Body of pancreas (tissue), 4 donors: ENCODE data around the gene DENND4B. TPM values are rescaled to one million over a fixed set of nuclear protein-coding genes. Genes with fewer than 3 reads are reported as not detected.

ENCODE experiments used
- ATAC-seq: fragments of 150-250 bp; one replicate; pipeline ENCODE4 v1.9.1; 2016
- DNase-seq, 4 donors: peaks; one replicate each; pipeline ENCODE4 v3.0.0-alpha.2; 2019
- H3K27ac ChIP-seq, 4 donors: fragments of 200-600 bp; sonication (generic); 1 replicate in 3 of 4; 2 replicates in 1 of 4; pipeline versions ENCODE4 v1.5.1 to v1.6.1; 2016 to 2019; ENCODE audit warnings: mild to moderate bottlenecking in 1 of 4, mixed read lengths in 1 of 4, moderate library complexity in 1 of 4
- H3K27me3 ChIP-seq, 2 donors: fragments of 200-600 bp; sonication (generic); one replicate each; pipeline ENCODE4 v1.6.0; 2016; ENCODE audit warnings: mild to moderate bottlenecking in 1 of 2
- H3K36me3 ChIP-seq, 2 donors: fragments of 200-600 bp; sonication (generic); replicated peaks in 1 of 2; 2 replicates each; pipeline ENCODE4 v1.5.1; 2016; ENCODE audit warnings: low read depth in 2 of 2; ENCODE audit not compliant: insufficient read depth in 1 of 2
- H3K4me1 ChIP-seq: fragments of 200-600 bp; sonication (generic); one replicate; pipeline ENCODE4 v1.6.0; 2016
- H3K4me3 ChIP-seq, 2 donors: fragments of 200-600 bp; sonication (generic); 1 replicate in 1 of 2; 2 replicates in 1 of 2; pipeline ENCODE4 v1.5.1; 2016 to 2019
- H3K9me3 ChIP-seq, 3 donors: fragments of 200-600 bp; sonication (generic); 1 replicate in 2 of 3; 2 replicates in 1 of 3; pipeline ENCODE4 v1.5.1; 2016
- CTCF ChIP-seq, 7 experiments: fragments of 450-650 bp in 4 of 7; fragments of 200-600 bp in 3 of 7; sonication (generic) in 3 of 7; IDR thresholded peaks; one replicate each; pipeline ENCODE4 v1.5.1; 2016 to 2019; ENCODE audit warnings: antibody characterized with exemption in 7 of 7
- POLR2A ChIP-seq, 3 donors: fragments of 450-650 bp; IDR thresholded peaks; one replicate each; pipeline ENCODE4 v1.6.1; 2016; ENCODE audit warnings: antibody characterized with exemption in 3 of 3, mild to moderate bottlenecking in 2 of 3
- WGBS, 2 donors: methylation state at CpG; one replicate each; pipeline ENCODE4 v1.1.5; 2017; 5-methylcytosine and 5-hydroxymethylcytosine counted together
- intact Hi-C: fragments of 100-400 bp; cut with DNase I; formaldehyde crosslinking; loops from one replicate; pipeline ENCODE4 v1.15.1; 2023
- total RNA-seq, 2 donors: library from RNA; depleted of rRNA; stranded (reverse); fragments of >200 nt; gene quantifications; one replicate each; pipeline ENCODE4 v1.1.0, GENCODE V29; 2016

The DENND4B gene
- total RNA-seq, 2 donors from 2014 or later: 33.2 to 54.7 TPM

GRCh38 chr1:153932156-153933131 lies 14.1 kb downstream of the DENND4B start:
- no peaks in the 10 kb centered on the region for H3K9me3 ChIP-seq
- no peak overlapping the region for H3K4me3 ChIP-seq
- ATAC-seq (no peak), DNase-seq (no peak)
- no peak overlapping the region for H3K27ac ChIP-seq
- H3K27me3 ChIP-seq: no peaks in the 10 kb centered on the region
- TF ChIP-seq CTCF (IDR thresholded peaks at IDR 0.05): no peak
- TF ChIP-seq POLR2A (IDR thresholded peaks at IDR 0.05): no peak
- peaks cover 5 to 28% of the 10 kb centered on the region in 2 donors for H3K36me3 ChIP-seq
- no peaks in the 10 kb centered on the region for H3K4me1 ChIP-seq
- 94 to 96% methylated on average over 6 to 18 of the region's 18 CpGs for WGBS, 2 donors
- intact Hi-C loops: no loop called here

DNA sequence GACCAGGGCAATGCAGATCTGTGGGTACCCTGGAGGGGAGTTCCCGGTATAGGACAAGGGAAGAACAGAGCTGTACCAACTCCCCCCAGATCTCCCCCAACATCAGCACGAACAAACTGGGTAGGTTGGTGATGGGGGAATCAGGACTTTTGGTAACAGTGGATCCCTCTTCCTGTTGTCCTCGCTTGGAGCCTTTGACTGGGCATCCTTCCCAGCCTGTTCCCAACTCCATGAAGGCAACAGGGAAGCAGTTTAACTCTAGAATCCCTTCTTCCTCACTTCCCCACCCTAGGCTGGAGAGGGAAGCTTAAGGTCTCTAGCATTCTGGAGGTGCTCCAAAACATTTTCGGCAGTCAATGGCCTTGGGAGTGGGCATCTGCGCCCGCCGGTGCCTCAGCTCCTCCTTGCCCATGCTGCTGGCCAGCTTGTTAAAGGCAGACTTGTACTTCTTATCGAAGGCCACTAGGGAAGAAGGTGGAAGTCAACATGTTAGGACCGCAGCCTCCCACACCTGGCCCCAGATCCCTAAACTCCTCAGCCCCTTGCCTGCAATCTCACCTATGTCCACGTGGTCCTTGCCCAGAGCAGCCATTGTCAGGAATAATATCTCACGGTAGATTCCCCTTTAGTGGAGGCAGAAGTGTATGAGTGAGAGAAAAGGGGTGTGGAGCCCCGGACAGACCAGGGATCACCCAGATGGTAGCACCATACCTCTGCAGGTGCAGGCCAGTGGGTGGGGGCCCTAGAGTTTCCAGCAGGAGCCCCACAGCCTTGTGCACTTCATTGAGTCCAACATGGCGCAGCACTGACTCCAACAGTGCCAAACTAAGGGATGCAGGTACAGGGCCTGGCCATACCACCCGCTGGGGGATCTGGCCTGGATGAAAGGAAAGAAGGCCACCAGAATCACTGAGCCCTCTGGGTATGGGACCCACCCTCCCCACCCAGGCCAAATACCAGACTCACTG lies 16.3 kb downstream of the DENND4B start:
- Histone ChIP-seq H3K4me1 (no peaks in the 10 kb centered on the region), H3K9me3 (no peaks in the 10 kb centered on the region), H3K4me3 (no peak overlapping the region), H3K36me3 (peaks cover 0 to 19% of the 10 kb centered on the region in 2 donors), H3K27ac (no peak overlapping the region), H3K27me3 (no peaks in the 10 kb centered on the region)
- intact Hi-C loops: no loop called here
- DNase-seq: no peak
- TF ChIP-seq POLR2A (IDR thresholded peaks at IDR 0.05): no peak
- 81 to 84% methylated on average over 11 to 14 of the region's 14 CpGs for WGBS, 2 donors
- ATAC-seq: no peak

DNA sequence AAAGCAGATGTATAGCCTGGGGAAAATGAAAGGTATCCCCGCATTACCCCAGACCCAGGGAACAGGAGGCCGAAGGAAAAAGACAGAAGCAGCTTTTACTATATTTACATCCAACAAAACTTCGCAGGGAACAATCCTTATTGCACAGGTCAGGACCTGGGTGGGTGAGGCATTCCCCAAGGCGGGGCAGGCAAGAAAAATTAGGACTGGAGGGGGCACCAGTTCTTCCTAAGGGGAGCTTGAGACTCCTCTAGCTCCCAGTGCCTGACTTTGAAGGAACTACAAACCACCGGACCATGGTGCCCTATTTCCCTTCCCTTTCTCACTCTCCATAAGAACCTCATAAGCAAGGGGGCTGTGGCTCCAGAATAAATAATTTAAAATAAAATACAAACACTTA lies 17.1 kb downstream of the DENND4B start:
- H3K27me3 ChIP-seq: no peaks in the 10 kb centered on the region
- no peak overlapping the region for H3K27ac ChIP-seq
- no peak for DNase-seq
- H3K36me3 ChIP-seq: peaks cover 0 to 19% of the 10 kb centered on the region in 2 donors
- H3K4me1 ChIP-seq: no peaks in the 10 kb centered on the region
- intact Hi-C loops: no loop called here
- WGBS, 2 donors: 81 to 91% methylated on average over 5 of the region's 5 CpGs
- H3K4me3 ChIP-seq: no peak overlapping the region
- H3K9me3 ChIP-seq: no peaks in the 10 kb centered on the region
- no peak for TF ChIP-seq CTCF (IDR thresholded peaks at IDR 0.05)
- ATAC-seq: no peak

GRCh38 chr1:153928791-153929341 lies 17.7 kb downstream of the DENND4B start:
- Histone ChIP-seq H3K4me1 (peaks cover 4% of the 10 kb centered on the region), H3K27me3 (no peaks in the 10 kb centered on the region), H3K9me3 (no peaks in the 10 kb centered on the region), H3K4me3 (no peak overlapping the region), H3K36me3 (peaks cover 0 to 16% of the 10 kb centered on the region in 2 donors), H3K27ac (no peak overlapping the region)
- no peak for DNase-seq
- no peak for TF ChIP-seq CTCF (IDR thresholded peaks at IDR 0.05)
- no peak for TF ChIP-seq POLR2A (IDR thresholded peaks at IDR 0.05)
- intact Hi-C loops: no loop called here
- ATAC-seq: no peak
- 57 to 70% methylated on average over 4 of the region's 4 CpGs for WGBS, 2 donors

GRCh38 chr1:153928245-153928644 lies 18.3 kb downstream of the DENND4B start:
- H3K36me3 ChIP-seq: peaks cover 0 to 13% of the 10 kb centered on the region in 2 donors
- intact Hi-C loops: no loop called here
- WGBS, 2 donors: 60 to 73% methylated on average over 1 of the region's 1 CpG
- no peaks in the 10 kb centered on the region for H3K9me3 ChIP-seq
- H3K4me3 ChIP-seq: no peak overlapping the region
- ATAC-seq (no peak), DNase-seq (no peak)
- H3K27me3 ChIP-seq: no peaks in the 10 kb centered on the region
- peaks cover 8% of the 10 kb centered on the region for H3K4me1 ChIP-seq
- no peak overlapping the region for H3K27ac ChIP-seq
- no peak for TF ChIP-seq POLR2A (IDR thresholded peaks at IDR 0.05)
- TF ChIP-seq CTCF (IDR thresholded peaks at IDR 0.05): no peak
